HG03354 (cell line): Measurements from ENCODE around the gene DOP1A.

Experiments
- ATAC-seq: cut with Tn5 transposase; IDR thresholded peaks from one replicate; pipeline ENCODE4 v1.9.1; 2021; ENCODE audit warnings: mild to moderate bottlenecking; ENCODE audit not compliant: unreplicated experiment, poor library complexity, severe bottlenecking

The DOP1A gene

GRCh38 chr6:83192871-83193746 lies 125.6 kb downstream of the DOP1A start, which contains the start of the genes PGM3 and RWDD2A:
Gene PGM3, minus strand, starts transcription at chr6:83193265. Its CDS starts 2,253 bp downstream, at chr6:83191012.
Gene RWDD2A, plus strand, starts transcription at chr6:83193357. Its CDS starts 1,095 bp downstream, at chr6:83194452.
- peak; percentile 95 for ATAC-seq

GRCh38 chr6:83193747-83194566 lies 126.5 kb downstream of the DOP1A start:
- peak; percentile 32 for ATAC-seq

- no peak for ATAC-seq
Measured at GRCh38 chr6:83198486-83199172, 131.2 kb downstream of the DOP1A start.

- no peak for ATAC-seq
Measured at GRCh38 chr6:83199173-83199862, 131.8 kb downstream of the DOP1A start.

- ATAC-seq = no peak
Measured at GRCh38 chr6:83199863-83200225, 132.4 kb downstream of the DOP1A start.

GRCh38 chr6:83202031-83202430 lies 134.6 kb downstream of the DOP1A start:
- ATAC-seq = no peak

GRCh38 chr6:83215131-83216047 lies 147.9 kb downstream of the DOP1A start:
- ATAC-seq = peak; percentile 100

- ATAC-seq = no peak
Measured at GRCh38 chr6:83216806-83217205, 149.3 kb downstream of the DOP1A start.
